NCI-H226 (cell line): ENCODE measurements around the gene LINGO1.

Experiments used
- DNase-seq: peaks from one replicate; pipeline ENCODE4 v3.0.0-alpha.2; 2015

The LINGO1 gene

DNA sequence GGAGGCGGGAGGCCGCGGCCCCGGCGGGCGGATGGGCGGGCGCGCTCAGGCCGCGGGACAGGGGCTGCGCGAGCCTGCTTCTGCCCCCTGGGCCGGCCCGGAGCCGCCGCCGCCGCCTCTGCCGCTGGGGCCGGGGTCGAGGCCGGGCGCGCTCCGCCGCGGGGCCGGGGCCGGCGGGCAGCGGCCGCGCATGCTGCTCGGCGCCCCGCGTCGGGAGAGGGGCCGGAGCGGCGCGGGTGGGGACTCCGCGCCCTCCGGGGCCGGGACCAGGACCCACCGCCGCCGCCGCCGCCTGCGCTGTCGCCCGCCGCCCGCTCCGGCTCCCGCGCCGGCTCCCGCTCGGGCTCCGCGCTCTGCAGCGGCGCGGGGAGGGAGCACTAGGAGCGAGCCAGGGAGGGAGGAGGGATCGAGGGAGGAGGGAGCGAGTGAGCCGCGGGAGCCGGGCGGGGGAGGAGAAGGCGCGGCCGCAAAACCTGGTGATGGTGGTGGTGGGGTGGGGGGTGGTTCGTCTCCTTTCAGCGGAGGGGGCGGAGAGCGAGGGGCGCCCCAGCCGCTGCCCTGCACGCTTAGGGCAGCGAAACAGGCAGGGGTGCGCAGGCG is at the start of gene LINGO1:
LINGO1 (minus strand) TSS at position 379 of the 600 bp plus-strand sequence. CDS start 597 bp downstream, outside the sequence.
- peak; percentile 19 for DNase-seq

DNA sequence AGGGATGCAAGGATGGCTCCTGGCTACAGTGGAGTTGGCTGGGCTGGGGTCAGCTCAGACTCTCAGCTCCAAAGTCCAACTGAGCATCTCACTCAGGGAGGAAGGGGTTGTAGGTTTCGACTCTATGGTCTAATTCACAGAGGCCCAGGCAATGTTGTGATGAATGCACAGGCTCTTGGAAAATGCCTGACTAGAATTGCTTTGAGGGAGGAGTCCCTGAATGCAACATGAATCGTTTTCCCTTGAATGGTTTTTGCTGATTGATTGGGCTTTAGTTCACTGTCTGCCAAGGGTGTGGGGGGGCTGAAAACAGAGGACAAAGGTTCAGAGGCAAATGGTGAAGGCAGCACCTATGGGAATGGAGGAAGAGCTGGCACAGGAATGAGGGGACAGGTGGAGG is 48.6 kb upstream of the LINGO1 start:
- DNase-seq, result no peak

DNA sequence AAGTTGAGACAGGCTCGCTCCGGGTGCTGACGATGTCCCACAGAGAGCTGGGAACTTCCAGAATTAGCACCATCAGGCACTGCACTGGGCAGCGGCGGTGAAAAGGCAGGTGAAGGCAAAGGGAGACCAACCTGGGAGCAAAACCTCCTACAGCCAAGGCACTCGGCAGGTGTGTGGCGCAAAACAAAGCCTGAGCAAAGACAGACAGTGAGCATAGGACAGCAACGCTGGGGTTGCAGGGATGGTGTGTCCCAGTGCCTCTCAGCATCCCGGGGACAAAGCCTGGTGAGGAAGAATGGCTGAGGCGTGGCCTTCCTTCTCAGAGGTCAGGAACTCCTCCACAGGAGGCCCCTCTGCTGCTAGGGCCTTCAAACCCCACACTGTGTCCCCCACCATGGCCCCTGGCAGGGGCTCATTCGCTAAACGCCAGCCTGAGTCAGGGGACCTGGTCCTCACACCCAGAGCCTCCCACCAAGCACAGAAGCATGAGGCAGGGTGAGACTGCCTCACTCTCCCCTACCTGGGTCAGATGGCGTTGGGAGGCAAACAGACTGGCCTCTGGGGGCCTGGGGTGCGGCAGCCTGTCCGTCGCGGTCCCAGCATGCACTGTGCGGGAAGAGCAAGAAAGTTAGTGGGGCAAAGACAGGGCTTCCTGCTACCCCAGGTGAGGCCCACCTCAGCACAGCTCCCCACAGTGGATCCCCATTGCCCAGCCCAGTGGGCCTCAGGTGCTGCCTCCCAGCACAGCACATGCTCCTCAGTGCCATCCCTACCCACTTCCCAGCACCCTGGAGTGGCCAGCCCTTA is 44.1 kb upstream of the LINGO1 start:
- no peak for DNase-seq

- no peak for DNase-seq
These were observed 43.2 kb upstream of the LINGO1 start for GRCh38 chr15:77675806-77676415.

DNA sequence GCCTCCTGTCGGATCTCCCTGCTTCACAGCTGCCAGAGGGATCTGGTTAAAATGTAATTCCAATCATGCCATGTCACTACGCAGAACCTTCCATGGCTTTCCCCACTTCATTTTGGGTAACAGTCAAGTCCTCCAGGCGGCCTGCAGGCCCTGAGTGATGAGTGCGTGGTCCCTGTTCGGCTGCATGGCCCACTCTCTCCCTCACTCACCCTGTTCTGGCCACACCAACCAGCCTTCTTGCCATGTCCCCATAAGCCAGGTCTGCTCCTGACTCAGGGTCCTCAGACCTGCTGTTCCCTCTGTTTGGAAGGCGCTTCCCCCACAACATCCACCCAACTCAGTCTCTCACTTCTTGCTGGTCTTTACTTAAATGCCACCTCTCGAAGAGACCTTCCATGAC is 41.6 kb upstream of the LINGO1 start:
- no peak for DNase-seq

DNA sequence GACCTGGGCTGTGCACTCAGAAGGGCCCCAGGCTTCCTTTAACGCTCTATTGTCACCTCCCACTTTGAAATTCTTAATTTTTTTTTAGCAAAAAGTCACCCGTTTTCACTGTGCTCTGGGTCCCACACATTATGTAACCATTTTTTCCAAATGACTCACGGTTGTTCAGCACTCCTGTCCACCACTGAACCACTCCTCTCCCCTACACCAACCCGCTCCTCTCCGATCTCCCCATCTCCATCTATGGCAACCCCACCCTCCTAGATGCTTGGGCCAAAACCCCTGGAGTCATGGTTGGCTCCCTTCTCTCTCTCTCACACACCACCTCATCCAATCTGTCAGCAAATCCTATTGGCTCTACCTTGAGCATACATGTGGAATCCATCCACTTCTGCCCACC is 41.2 kb upstream of the LINGO1 start:
- no peak for DNase-seq

DNA sequence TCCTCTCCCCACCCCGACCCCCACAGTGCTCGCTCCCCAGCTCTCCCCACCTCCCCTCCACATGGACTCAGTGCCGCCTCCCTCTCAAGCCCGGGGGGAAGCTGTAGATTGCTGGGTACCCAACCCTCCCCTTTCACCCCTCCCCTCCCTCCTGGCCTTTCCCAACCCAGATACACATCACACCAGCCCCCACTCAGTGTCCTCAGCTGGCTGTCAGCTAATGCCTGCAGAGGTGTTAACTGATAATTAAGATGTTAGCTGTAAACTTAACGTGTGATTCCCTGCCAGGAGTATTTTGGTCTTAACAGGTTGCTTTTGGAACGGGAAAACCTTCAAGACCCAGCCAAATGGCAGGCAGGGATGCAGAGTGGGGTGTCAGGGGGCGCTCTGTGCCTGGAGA is 39.4 kb upstream of the LINGO1 start:
- DNase-seq, result no peak

DNA sequence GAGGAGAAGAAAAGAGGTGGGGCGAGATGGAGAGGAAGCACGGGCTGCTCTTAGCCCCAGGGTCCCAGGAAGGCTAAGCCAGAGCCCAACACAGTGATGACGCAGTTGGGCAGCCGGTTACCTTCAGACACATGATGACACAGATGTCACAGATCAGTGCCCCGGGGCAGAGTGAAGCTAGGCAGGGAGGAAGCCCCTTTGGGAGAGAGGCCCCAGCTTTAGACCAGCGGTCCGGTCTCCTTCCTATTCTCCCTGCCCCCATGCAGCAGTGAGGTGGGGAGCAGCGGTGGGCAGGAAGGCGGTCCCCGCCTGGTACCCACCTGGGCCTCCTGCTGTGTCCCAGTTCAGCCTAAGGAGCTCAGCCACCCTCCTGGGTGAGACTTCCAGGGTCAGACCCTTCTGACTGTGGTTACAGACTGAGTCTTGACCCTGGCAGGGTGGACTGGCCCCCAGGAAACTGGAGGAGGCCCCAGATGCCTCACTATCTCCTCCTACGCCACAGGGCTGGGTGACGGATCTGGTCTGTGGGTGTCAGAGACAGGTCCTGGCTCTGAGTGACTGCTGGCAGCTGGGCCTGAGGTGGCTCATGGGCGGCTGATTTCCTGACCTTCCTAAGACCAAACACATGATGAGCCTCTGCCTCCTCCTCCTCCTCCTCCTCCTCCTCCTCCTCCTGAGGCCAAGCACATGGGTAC is 38.8 kb upstream of the LINGO1 start:
- no peak for DNase-seq

- DNase-seq, result no peak
These were observed 38.0 kb upstream of the LINGO1 start for GRCh38 chr15:77670558-77671361.

DNA sequence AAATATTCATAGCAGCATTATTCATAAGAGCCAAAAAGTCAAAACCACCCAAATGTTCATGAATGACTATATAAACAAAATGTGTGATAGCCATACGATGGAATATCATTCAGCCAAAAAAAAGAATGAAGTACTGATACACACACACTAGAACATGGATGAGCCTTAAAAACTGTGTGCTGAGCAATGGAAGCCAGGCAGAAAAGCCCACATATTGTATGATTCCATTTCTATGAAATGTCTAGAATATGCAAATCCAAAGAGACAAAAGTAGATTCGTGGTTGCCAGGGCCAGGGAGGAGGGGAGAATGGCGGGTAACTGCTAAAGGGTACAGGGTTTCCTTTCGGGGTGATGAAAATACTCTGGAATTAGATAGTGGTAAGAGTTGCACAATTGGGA is 37.2 kb upstream of the LINGO1 start:
- DNase-seq, result no peak

- DNase-seq, result no peak
These were observed 34.9 kb upstream of the LINGO1 start for GRCh38 chr15:77667338-77668234.

DNA sequence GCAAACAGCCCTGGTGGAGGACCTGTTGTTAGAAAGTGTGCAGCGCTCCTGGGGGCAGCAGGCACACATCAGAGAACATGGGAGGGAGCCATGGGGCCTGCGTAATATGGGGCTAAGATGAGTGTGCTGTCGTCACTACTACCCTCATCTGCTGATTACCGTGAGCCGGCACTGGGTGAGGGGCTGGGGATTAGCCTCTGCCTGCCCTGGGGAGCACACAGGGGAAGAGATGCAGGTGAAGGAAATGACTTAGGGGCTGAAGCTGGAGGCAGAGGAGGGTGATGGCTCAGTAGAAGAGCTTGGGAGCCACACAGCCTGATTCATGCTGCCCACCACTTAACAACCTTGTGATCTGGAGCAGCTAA is 33.6 kb upstream of the LINGO1 start:
- no peak for DNase-seq

DNA sequence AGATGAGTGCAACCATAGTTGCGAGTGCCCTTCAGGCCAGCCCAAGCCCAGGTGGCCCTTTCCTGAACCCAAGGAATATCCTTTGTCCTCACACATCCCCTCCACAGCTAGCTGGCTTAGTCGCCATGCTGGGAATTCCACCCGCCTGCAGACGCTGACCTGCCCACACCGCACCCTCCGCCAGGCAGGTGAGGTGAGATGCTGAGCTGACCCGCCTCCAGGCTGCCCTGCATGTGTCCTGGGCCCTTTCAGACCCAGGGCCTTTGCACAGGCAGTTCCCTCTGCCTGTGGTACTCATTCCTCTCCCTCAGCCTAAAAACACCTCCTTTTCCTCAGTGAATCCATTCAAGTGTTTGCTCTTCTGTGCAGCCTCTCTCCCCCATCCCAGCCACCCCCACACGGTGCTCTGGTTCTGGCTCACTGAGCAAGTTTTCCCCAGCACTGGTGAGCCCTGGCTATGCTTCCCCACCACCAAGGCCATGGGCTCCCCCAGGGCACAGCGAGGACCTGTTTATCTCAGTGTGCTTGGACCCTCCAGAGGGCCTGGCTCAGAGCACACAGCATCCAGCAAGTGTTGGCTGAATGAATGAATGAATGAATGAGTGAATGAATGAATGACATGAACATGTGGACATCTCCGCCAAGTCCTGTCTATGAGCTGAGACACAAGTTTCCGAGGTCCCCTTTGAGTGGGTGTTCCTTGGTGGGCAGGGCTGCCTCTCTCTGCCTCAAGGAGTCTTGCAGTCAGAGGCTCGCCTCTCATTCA is 33.0 kb upstream of the LINGO1 start:
- DNase-seq, result no peak

- no peak for DNase-seq
These were observed 31.7 kb upstream of the LINGO1 start for GRCh38 chr15:77664428-77664827.

- no peak for DNase-seq
These were observed 30.5 kb upstream of the LINGO1 start for GRCh38 chr15:77663256-77663655.

- DNase-seq, result peak; percentile 65
These were observed 26.9 kb upstream of the LINGO1 start for GRCh38 chr15:77659350-77660321.

DNA sequence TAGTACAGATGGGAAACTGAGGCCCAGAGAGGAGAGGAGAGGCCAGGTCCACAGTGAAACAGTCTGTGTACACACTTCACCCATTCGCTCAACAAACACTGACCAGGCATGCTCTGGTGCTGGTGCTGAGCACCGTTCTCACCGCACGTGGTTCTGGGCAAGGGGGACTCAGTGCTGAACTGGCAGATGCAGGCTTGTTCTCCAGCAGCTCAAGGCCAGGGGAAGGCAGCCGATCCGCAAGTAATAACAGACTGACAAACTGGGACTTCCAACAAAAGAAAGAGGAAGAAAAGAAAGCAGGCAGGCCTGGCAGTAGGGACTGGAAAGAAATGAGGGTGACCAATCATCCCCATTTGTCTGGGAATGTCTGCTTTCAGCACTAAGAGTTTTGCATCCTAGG is 25.6 kb upstream of the LINGO1 start:
- DNase-seq, result no peak

DNA sequence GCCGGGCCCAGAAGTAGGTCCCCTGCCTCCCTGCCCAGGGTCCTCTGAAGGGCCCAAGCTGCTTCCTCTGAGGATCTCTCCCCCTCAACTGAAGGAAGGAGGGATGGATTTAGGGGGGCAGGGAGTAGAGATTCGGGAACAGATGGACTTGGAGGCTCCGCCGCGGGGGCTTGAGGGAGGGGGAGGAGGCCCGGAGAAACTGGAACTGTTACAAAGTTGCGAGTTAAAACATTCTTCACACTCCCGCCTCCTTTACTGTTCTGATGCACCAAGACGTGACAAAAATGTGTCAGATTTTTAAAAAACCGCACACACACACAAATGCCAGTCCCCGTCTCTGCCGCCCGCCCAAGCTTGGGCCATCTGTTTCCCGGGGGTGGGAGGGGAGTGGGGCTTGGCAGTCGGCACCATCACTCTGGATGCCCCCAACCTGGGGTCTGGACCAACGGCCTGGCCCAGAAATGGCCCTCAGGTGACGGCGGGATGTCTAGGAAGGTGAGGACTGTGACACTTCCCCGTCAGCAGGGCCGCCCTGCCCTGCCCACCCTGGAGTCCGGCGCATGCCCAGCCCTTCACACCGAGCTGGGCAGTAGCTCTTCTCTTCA is 25.0 kb upstream of the LINGO1 start:
- DNase-seq, result no peak

GRCh38 chr15:77656294-77656693 is 23.6 kb upstream of the LINGO1 start:
- DNase-seq, result no peak
